HG03097 (cell line): ENCODE data around the gene ZC3H13.

Experiments
- ATAC-seq: cut with Tn5 transposase; IDR thresholded peaks from one replicate; pipeline ENCODE4 v1.9.1; 2021; ENCODE audit not compliant: unreplicated experiment, low FRiP score

Gene ZC3H13

GRCh38 chr13:46052319-46053161, at the start of gene ZC3H13:
Gene ZC3H13 (minus strand): TSS chr13:46052746. CDS start chr13:46045507, 7,239 bp downstream.
- peak; percentile 97 for ATAC-seq

GRCh38 chr13:46102255-46102605, 49.7 kb upstream of the ZC3H13 start:
- no peak for ATAC-seq

GRCh38 chr13:46101484-46102254, 49.1 kb upstream of the ZC3H13 start:
- ATAC-seq = no peak

GRCh38 chr13:46101002-46101401, 48.5 kb upstream of the ZC3H13 start:
- no peak for ATAC-seq

GRCh38 chr13:46100191-46100815, 47.8 kb upstream of the ZC3H13 start:
- ATAC-seq = no peak

- ATAC-seq = no peak
Measured at GRCh38 chr13:46097663-46098062, 45.1 kb upstream of the ZC3H13 start.

GRCh38 chr13:46097015-46097414, 44.5 kb upstream of the ZC3H13 start:
- no peak for ATAC-seq

- no peak for ATAC-seq
Measured at GRCh38 chr13:46094478-46094877, 41.9 kb upstream of the ZC3H13 start.

GRCh38 chr13:46088821-46089562, 36.4 kb upstream of the ZC3H13 start:
- ATAC-seq = no peak

- no peak for ATAC-seq
Measured at GRCh38 chr13:46087481-46087880, 34.9 kb upstream of the ZC3H13 start.

GRCh38 chr13:46086985-46087384, 34.4 kb upstream of the ZC3H13 start:
- ATAC-seq = no peak

- no peak for ATAC-seq
Measured at GRCh38 chr13:46086421-46086922, 33.9 kb upstream of the ZC3H13 start.

GRCh38 chr13:46085737-46086136, 33.2 kb upstream of the ZC3H13 start:
- ATAC-seq = no peak

- ATAC-seq = no peak
Measured at GRCh38 chr13:46082324-46082723, 29.8 kb upstream of the ZC3H13 start.

GRCh38 chr13:46079770-46080169, 27.2 kb upstream of the ZC3H13 start:
- no peak for ATAC-seq

- ATAC-seq = no peak
Measured at GRCh38 chr13:46077265-46077664, 24.7 kb upstream of the ZC3H13 start.

- no peak for ATAC-seq
Measured at GRCh38 chr13:46076827-46077226, 24.3 kb upstream of the ZC3H13 start.

GRCh38 chr13:46075811-46076210, 23.3 kb upstream of the ZC3H13 start:
- ATAC-seq = no peak

GRCh38 chr13:46071590-46072249, 19.2 kb upstream of the ZC3H13 start:
- no peak for ATAC-seq

GRCh38 chr13:46063292-46063691, 10.7 kb upstream of the ZC3H13 start:
- ATAC-seq = no peak
